ENCODE data around the gene NQO2.

Gene NQO2

DNA sequence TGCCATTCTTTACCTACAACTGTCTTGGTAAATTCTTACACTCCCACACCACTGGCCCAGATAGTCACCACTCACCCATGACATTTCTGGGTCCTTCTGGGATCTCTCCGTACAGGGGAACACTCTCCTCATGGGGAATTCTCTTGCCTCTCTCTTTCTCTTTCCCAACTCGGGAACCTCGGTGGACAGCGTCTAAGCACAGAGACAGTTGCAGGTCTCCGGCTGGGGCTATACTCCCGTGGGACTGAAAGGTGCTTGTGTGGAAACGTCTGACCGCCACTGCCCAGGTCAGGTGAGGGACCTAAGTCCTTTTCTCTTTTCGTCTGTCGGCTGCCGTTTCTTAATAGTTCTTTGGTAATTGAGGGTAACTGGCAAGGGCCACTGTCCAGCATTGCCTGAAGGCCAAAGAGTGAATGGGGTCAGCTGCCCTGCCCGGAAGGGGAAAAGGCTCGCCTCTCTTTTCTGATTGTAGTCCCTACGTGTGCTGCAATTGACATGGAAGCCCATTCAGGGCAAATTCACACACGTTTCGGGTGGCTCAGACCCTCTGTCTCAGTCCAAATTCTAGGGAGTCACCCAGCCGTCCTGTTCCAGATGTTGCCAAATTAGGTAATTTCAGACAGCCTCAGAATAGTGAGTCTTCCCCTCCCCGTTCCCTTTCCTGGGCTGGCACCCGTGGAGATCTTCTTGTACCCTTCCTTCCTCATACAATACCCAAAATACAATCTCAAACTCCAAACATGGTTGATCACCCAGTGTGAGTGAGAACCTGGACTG lies 37.4 kb downstream of the NQO2 start:
- H3K4me3 ChIP-seq (ENCODE audit: low read depth, low read length) = no peak overlapping the region
- in situ Hi-C loops (cut with HindIII; ENCODE audit: low sequenced_read_pairs) = no loop called here
- TF ChIP-seq, protein P1, sequence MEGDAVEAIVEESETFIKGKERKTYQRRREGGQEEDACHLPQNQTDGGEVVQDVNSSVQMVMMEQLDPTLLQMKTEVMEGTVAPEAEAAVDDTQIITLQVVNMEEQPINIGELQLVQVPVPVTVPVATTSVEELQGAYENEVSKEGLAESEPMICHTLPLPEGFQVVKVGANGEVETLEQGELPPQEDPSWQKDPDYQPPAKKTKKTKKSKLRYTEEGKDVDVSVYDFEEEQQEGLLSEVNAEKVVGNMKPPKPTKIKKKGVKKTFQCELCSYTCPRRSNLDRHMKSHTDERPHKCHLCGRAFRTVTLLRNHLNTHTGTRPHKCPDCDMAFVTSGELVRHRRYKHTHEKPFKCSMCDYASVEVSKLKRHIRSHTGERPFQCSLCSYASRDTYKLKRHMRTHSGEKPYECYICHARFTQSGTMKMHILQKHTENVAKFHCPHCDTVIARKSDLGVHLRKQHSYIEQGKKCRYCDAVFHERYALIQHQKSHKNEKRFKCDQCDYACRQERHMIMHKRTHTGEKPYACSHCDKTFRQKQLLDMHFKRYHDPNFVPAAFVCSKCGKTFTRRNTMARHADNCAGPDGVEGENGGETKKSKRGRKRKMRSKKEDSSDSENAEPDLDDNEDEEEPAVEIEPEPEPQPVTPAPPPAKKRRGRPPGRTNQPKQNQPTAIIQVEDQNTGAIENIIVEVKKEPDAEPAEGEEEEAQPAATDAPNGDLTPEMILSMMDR (IDR thresholded peaks at IDR 0.05; ENCODE audit: low read depth, low read length, missing control alignments) = no peak
- no peak for DNase-seq (ENCODE audit: low read depth)

DNA sequence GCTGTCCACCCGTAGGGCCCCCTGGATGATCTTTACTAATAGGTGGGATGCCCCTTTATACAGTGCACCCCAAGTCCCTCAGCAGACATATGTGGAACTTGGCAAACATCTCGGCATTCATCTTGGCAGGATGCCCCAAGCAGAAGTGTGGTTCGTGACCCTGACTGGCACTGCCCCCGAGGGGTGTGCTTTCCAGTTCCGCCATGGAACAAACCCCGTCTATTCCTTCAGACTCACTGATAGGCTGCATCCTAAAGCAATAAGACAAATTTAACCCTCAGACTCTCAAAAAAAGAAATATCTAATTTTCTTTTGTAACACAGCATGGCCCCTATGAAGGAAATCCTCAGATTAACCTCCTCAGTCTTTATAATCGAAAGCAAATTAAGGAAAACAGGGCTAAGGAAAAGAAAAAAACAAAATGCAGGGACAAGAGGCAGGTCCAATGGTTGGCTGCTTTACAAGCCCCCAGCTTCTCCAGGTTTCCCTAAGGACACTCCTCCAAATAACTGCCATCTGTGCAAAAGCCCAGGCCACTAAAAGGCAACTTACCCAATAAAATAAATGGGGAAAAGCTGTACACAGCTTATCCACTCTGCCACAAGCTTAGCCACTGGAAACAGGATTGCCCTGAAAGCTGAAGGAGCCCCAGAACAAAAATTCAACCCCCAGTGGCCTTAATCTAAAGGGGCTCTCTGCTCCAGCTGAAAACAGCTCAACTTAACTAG lies 38.1 kb downstream of the NQO2 start:
- in situ Hi-C loops (cut with HindIII; ENCODE audit: low sequenced_read_pairs) = no loop called here
- no peak for DNase-seq (ENCODE audit: low read depth)
- no peak overlapping the region for H3K4me3 ChIP-seq (ENCODE audit: low read depth, low read length)
- TF ChIP-seq, protein P1 (IDR thresholded peaks at IDR 0.05; ENCODE audit: low read depth, low read length, missing control alignments) = no peak

DNA sequence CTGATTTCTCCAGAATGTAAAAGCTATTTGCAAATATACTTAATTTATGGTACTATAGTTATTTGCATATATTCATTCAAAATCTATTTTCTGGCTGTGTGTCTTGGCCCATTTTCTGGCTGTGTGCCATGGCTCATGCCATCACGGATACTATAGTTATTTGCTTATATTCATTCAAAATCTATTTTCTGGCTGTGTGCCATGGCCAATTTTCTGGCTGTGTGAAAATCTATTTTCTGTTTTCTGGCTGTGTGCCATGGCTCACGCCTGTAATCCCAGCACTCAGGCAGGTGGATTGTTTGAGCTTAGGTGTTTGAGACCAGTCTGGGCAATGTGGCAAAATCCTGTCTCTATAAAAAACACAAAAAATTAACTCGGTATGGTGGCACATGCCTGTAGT lies 39.7 kb downstream of the NQO2 start:
- in situ Hi-C loops (cut with HindIII; ENCODE audit: low sequenced_read_pairs) = no loop called here
- TF ChIP-seq, protein P1 (IDR thresholded peaks at IDR 0.05; ENCODE audit: low read depth, low read length, missing control alignments) = no peak
- no peak overlapping the region for H3K4me3 ChIP-seq (ENCODE audit: low read depth, low read length)
- DNase-seq (ENCODE audit: low read depth) = no peak

DNA sequence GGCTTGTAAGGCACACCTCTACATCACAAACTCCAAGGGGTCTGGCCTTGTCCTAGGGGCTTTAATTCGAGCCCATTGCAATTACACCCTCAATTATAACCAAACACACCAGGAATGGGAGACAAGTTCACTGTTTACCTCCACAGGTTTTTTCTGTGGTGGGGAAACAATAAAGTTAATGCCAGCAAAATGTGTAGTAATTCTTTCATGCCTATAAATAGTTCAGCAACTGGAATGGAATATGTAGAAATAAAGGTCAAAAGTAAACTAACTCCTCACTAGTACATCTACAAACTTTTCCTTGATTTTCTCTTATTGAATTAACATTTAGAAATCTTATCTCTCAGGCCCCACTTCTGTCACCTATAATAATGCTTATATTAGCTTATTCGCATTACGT lies 41.5 kb downstream of the NQO2 start:
- TF ChIP-seq, protein P1 (IDR thresholded peaks at IDR 0.05; ENCODE audit: low read depth, low read length, missing control alignments) = no peak
- no peak overlapping the region for H3K4me3 ChIP-seq (ENCODE audit: low read depth, low read length)
- DNase-seq (ENCODE audit: low read depth) = no peak
- in situ Hi-C loops (cut with HindIII; ENCODE audit: low sequenced_read_pairs) = no loop called here

DNA sequence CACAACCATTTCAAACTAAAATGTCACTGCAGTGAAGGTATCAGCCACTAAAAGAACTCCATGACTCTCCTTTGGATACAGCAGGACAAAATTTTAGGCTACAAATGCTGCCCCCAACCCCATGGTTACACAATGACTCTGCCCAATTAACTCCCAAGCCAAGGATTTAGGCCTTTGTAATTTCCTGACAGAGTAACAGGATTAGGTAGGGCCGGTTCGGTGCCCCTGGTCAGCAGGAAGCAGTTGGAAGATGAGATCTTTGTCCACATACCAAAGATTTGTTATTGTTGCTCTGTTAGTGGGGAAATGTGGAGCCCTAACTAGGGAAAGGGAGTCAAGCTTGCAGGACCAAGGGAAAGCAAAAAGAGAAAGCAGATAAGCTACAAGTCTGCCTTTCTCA lies 41.9 kb downstream of the NQO2 start:
- in situ Hi-C loops (cut with HindIII; ENCODE audit: low sequenced_read_pairs) = no loop called here
- TF ChIP-seq, protein P1 (IDR thresholded peaks at IDR 0.05; ENCODE audit: low read depth, low read length, missing control alignments) = no peak
- H3K4me3 ChIP-seq (ENCODE audit: low read depth, low read length) = no peak overlapping the region
- no peak for DNase-seq (ENCODE audit: low read depth)

DNA sequence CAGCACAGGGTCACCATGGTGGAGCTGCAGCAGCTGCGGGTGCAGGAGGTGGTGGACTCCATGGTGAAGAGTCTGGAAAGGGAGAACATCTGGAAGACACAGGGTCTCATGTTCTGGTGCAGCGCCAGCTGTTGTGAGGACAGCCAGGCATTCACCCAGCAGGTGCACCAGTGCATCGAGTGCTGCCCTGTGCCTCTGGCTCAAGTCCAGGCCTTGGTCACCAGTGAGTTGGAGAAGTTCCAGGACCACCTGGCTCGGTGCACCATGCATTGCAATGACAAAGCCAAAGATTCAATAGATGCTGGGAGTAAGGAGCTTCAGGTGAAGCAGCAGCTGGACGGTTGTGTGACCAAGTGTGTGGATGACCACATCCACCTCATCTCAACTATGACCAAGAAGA lies 45.7 kb downstream of the NQO2 start:
- TF ChIP-seq, protein P1 (IDR thresholded peaks at IDR 0.05; ENCODE audit: low read depth, low read length, missing control alignments) = no peak
- no peak for DNase-seq (ENCODE audit: low read depth)
- H3K4me3 ChIP-seq (ENCODE audit: low read depth, low read length) = no peak overlapping the region
- in situ Hi-C loops (cut with HindIII; ENCODE audit: low sequenced_read_pairs) = no loop called here

Data from astrocyte of the cerebellum (primary cell).